Measurements from ENCODE around the gene IFIT3. TPM values are rescaled to one million over a fixed set of nuclear protein-coding genes. Genes with fewer than 3 reads are reported as not detected.

IFIT3 gene
- total and polyA plus RNA-seq, 2 donors from 2014 or later = 14.7 to 20.1 TPM

GRCh38 chr10:89297791-89298190, 30.0 kb upstream of the IFIT3 start:
- intact Hi-C loops (cut with DNase I) = no loop called here
- peaks cover 4 to 10% (median 7%) of the 10 kb centered on the region in 3 donors for H3K4me1 ChIP-seq (ENCODE audit: control insufficient read depth in 2 of 3, insufficient read depth in 2 of 3, low read depth in 1 of 3, low read length in 3 of 3)
- no peak for DNase-seq
- FAIRE-seq = no peak
- H3K36me3 ChIP-seq (ENCODE audit: control insufficient read depth in 2 of 3, insufficient read depth in 3 of 3, low read length in 3 of 3) = no peaks in the 10 kb centered on the region
- no peak overlapping the region for H3K9ac ChIP-seq (ENCODE audit: low read length in 3 of 3)
- no peak overlapping the region for H3K4me3 ChIP-seq (ENCODE audit: low read length in 3 of 3)
- no peak overlapping the region for H3K27ac ChIP-seq (ENCODE audit: low read depth in 2 of 2, low read length in 2 of 2)
- no peaks in the 10 kb centered on the region for H3K9me3 ChIP-seq (ENCODE audit: control insufficient read depth in 2 of 3, insufficient read depth in 1 of 3, low read length in 3 of 3)
- TF ChIP-seq, protein P1, sequence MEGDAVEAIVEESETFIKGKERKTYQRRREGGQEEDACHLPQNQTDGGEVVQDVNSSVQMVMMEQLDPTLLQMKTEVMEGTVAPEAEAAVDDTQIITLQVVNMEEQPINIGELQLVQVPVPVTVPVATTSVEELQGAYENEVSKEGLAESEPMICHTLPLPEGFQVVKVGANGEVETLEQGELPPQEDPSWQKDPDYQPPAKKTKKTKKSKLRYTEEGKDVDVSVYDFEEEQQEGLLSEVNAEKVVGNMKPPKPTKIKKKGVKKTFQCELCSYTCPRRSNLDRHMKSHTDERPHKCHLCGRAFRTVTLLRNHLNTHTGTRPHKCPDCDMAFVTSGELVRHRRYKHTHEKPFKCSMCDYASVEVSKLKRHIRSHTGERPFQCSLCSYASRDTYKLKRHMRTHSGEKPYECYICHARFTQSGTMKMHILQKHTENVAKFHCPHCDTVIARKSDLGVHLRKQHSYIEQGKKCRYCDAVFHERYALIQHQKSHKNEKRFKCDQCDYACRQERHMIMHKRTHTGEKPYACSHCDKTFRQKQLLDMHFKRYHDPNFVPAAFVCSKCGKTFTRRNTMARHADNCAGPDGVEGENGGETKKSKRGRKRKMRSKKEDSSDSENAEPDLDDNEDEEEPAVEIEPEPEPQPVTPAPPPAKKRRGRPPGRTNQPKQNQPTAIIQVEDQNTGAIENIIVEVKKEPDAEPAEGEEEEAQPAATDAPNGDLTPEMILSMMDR (IDR thresholded peaks at IDR 0.05; ENCODE audit: borderline replicate concordance, extremely low read depth, insufficient read depth) = no peak
- no peaks in the 10 kb centered on the region for H3K27me3 ChIP-seq (ENCODE audit: control insufficient read depth, insufficient read depth, low read length)

GRCh38 chr10:89299031-89299430, 28.8 kb upstream of the IFIT3 start:
- no peak for FAIRE-seq
- Histone ChIP-seq H3K36me3 (ENCODE audit: control insufficient read depth in 2 of 3, insufficient read depth in 3 of 3, low read length in 3 of 3) (no peaks in the 10 kb centered on the region), H3K27me3 (ENCODE audit: control insufficient read depth, insufficient read depth, low read length) (no peaks in the 10 kb centered on the region), H3K9ac (ENCODE audit: low read length in 3 of 3) (no peak overlapping the region), H3K9me3 (ENCODE audit: control insufficient read depth in 2 of 3, insufficient read depth in 1 of 3, low read length in 3 of 3) (no peaks in the 10 kb centered on the region), H3K4me1 (ENCODE audit: control insufficient read depth in 2 of 3, insufficient read depth in 2 of 3, low read depth in 1 of 3, low read length in 3 of 3) (peaks cover 4 to 14% (median 11%) of the 10 kb centered on the region in 3 donors), H3K27ac (ENCODE audit: low read depth in 2 of 2, low read length in 2 of 2) (no peak overlapping the region), H3K4me3 (ENCODE audit: low read length in 3 of 3) (no peak overlapping the region)
- TF ChIP-seq, protein P1 (IDR thresholded peaks at IDR 0.05; ENCODE audit: borderline replicate concordance, extremely low read depth, insufficient read depth) = no peak
- intact Hi-C loops (cut with DNase I) = no loop called here
- no peak for DNase-seq

GRCh38 chr10:89301232-89301631, 26.6 kb upstream of the IFIT3 start:
- intact Hi-C loops (cut with DNase I) = no loop called here
- peak overlapping the region; percentile 89 to 94 for H3K27ac ChIP-seq (ENCODE audit: low read depth in 2 of 2, low read length in 2 of 2)
- H3K4me3 ChIP-seq (ENCODE audit: low read length in 3 of 3) = peak overlapping the region; percentile 68 to 89 (median 86)
- peaks cover 4 to 18% (median 14%) of the 10 kb centered on the region in 3 donors for H3K4me1 ChIP-seq (ENCODE audit: control insufficient read depth in 2 of 3, insufficient read depth in 2 of 3, low read depth in 1 of 3, low read length in 3 of 3)
- TF ChIP-seq, protein P1 (IDR thresholded peaks at IDR 0.05; ENCODE audit: borderline replicate concordance, extremely low read depth, insufficient read depth) = no peak
- DNase-seq = peak in 2 of 5 donors; percentile 45 to 57
- H3K9me3 ChIP-seq (ENCODE audit: control insufficient read depth in 2 of 3, insufficient read depth in 1 of 3, low read length in 3 of 3) = no peaks in the 10 kb centered on the region
- peak overlapping the region; percentile 17 to 97 (median 66) for H3K9ac ChIP-seq (ENCODE audit: low read length in 3 of 3)
- FAIRE-seq = no peak
- no peaks in the 10 kb centered on the region for H3K27me3 ChIP-seq (ENCODE audit: control insufficient read depth, insufficient read depth, low read length)
- H3K36me3 ChIP-seq (ENCODE audit: control insufficient read depth in 2 of 3, insufficient read depth in 3 of 3, low read length in 3 of 3) = peaks cover 0 to 4% (median 1%) of the 10 kb centered on the region in 3 donors

All from kidney (tissue), 14 donors.